DOHH2 (cell line): Measurements from ENCODE around the gene LTA.
A peak's percentile ranks its signal among the peaks of the same experiment; 100 is the strongest.

Source experiments
- H3F3A ChIP-seq: fragments of 200-600 bp; sonication (generic), shearing (Covaris generic); 2 replicates; pipeline ENCODE4 v1.6.0; 2016; ENCODE audit warnings: antibody characterized with exemption, mild to moderate bottlenecking; ENCODE audit not compliant: control insufficient read depth, insufficient read depth
- H3K27ac ChIP-seq: fragments of 200-600 bp; sonication (generic); 2 replicates; pipeline ENCODE4 v1.5.1; 2014; ENCODE audit warnings: low read depth, mild to moderate bottlenecking, low read length, moderate library complexity
- H3K27me3 ChIP-seq: fragments of 200-600 bp; sonication (generic); 2 replicates; pipeline ENCODE4 v1.6.1; 2014; ENCODE audit warnings: mild to moderate bottlenecking, low read length, mixed read lengths; ENCODE audit not compliant: control insufficient read depth
- H3K36me3 ChIP-seq: fragments of 200-600 bp; sonication (generic); 2 replicates; pipeline ENCODE4 v1.6.1; 2014; ENCODE audit warnings: mild to moderate bottlenecking, low read length, moderate library complexity, mixed read lengths; ENCODE audit not compliant: control insufficient read depth
- H3K4me1 ChIP-seq: fragments of 200-600 bp; sonication (generic); 2 replicates; pipeline ENCODE4 v1.6.1; 2014; ENCODE audit warnings: mild to moderate bottlenecking, low read length, mixed read lengths; ENCODE audit not compliant: control insufficient read depth
- H3K4me2 ChIP-seq: fragments of 200-600 bp; sonication (generic); 2 replicates; pipeline ENCODE4 v1.6.0; 2014; ENCODE audit warnings: mild to moderate bottlenecking, low read length, moderate library complexity
- H3K4me3 ChIP-seq: fragments of 200-600 bp; sonication (generic); 2 replicates; pipeline ENCODE4 v1.5.1; 2014; ENCODE audit warnings: mild to moderate bottlenecking, low read length, mixed read lengths
- H3K79me2 ChIP-seq: fragments of 200-600 bp; sonication (generic); 2 replicates; pipeline ENCODE4 v1.6.1; 2014; ENCODE audit warnings: mild to moderate bottlenecking, low read length, mixed read lengths; ENCODE audit not compliant: control insufficient read depth
- H3K9me2 ChIP-seq: fragments of 200-600 bp; sonication (generic); replicated peaks from 2 replicates; pipeline ENCODE4 v1.6.1; 2014; ENCODE audit warnings: mild to moderate bottlenecking, low read length, mixed read lengths; ENCODE audit not compliant: control insufficient read depth
- H3K9me3 ChIP-seq: fragments of 200-600 bp; sonication (generic); 2 replicates; pipeline ENCODE4 v1.6.1; 2014; ENCODE audit warnings: antibody characterized with exemption, low read length, mixed read lengths; ENCODE audit not compliant: control insufficient read depth, insufficient read depth
- H4K20me1 ChIP-seq: fragments of 200-600 bp; sonication (generic); 2 replicates; pipeline ENCODE4 v1.6.0; 2014; ENCODE audit warnings: low read depth, mild to moderate bottlenecking, antibody characterized with exemption, low read length, moderate library complexity; ENCODE audit not compliant: control insufficient read depth, insufficient read depth
- EZH2phosphoT487 ChIP-seq: fragments of 200-600 bp; sonication (generic); IDR thresholded peaks from 2 replicates; pipeline ENCODE4 v1.6.1; 2017; ENCODE audit warnings: borderline replicate concordance, mild to moderate bottlenecking, antibody characterized with exemption, low read length, moderate library complexity, mixed read lengths
- TF ChIP-seq, protein P1 (sequence below): fragments of 200-600 bp; sonication (generic); IDR thresholded peaks from one replicate; pipeline ENCODE4 v1.5.1; 2014; ENCODE audit warnings: antibody characterized with exemption, mild to moderate bottlenecking, low read depth, low read length; ENCODE audit not compliant: poor library complexity, severe bottlenecking

Gene LTA

DNA sequence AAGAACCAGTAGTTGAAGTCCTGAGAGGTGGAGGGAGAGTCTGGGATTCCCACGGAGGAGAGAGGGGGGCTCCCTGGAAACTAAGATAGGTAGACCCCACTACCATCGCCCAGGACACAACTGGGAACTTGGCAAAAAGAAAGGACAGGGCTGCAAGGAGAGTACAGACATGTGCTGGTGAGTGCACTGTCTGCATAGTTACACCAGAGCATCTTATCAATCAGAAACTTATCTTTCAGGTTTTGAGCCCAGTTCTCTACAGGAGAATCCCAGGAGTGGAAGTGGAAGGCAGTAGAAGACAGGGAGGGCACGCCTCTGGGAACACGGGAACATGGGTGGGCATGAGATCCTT is 12.5 kb upstream of the LTA start:
- TF ChIP-seq, protein P1, sequence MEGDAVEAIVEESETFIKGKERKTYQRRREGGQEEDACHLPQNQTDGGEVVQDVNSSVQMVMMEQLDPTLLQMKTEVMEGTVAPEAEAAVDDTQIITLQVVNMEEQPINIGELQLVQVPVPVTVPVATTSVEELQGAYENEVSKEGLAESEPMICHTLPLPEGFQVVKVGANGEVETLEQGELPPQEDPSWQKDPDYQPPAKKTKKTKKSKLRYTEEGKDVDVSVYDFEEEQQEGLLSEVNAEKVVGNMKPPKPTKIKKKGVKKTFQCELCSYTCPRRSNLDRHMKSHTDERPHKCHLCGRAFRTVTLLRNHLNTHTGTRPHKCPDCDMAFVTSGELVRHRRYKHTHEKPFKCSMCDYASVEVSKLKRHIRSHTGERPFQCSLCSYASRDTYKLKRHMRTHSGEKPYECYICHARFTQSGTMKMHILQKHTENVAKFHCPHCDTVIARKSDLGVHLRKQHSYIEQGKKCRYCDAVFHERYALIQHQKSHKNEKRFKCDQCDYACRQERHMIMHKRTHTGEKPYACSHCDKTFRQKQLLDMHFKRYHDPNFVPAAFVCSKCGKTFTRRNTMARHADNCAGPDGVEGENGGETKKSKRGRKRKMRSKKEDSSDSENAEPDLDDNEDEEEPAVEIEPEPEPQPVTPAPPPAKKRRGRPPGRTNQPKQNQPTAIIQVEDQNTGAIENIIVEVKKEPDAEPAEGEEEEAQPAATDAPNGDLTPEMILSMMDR = no peak
- no peak for TF ChIP-seq EZH2phosphoT487
- Histone ChIP-seq H3K27ac (peak overlapping the region; percentile 85), H3K9me3 (no peaks in the 10 kb centered on the region), H3K79me2 (no peaks in the 10 kb centered on the region), H3K4me3 (peak overlapping the region; percentile 64), H3K4me1 (peaks cover 75% of the 10 kb centered on the region), H3F3A (peaks cover 16% of the 10 kb centered on the region), H3K9me2 (no peaks in the 10 kb centered on the region), H3K4me2 (peak overlapping the region; percentile 79), H4K20me1 (no peaks in the 10 kb centered on the region), H3K36me3 (peaks cover 30% of the 10 kb centered on the region), H3K27me3 (peaks cover 8% of the 10 kb centered on the region)

DNA sequence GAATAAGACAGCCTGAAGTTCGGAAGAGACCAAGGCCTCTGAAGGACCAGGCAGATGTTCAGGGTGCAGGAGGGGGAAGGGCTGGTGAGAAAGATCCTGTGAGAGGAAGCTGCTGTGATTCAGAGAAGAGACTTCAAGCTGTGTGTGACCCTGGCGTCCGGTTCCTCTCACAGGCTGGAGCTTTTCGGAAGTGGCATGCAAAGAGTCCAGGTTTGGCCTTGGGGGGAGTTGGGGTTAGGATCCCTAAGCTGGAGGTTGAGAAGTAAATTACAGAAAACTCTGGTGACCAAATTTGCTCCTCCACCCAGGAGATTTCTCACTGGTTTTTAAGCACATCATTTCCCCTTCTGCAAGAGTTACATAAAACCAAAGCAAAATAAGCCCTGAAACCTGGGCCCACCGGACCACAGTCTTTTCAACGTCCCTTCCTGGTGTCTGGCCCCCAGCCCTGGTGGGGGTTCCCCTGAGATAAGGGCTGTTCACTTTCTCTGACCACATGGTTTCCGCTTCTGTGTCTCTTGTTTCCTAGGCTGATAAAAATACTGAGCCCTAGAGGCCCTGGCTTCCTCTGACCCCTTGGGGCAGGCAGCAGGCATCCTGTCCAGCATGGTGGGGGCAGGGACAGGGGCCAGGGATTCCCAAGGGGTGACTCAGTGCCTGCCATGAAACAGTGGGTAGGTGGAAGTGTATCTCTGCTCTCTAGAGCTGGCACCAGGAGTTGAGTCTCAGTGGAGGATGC is 12.0 kb upstream of the LTA start:
- no peaks in the 10 kb centered on the region for H4K20me1 ChIP-seq
- H3K4me2 ChIP-seq = peak overlapping the region; percentile 79
- H3K27ac ChIP-seq = peak overlapping the region; percentile 85
- H3K4me1 ChIP-seq = peaks cover 75% of the 10 kb centered on the region
- no peak for TF ChIP-seq EZH2phosphoT487
- TF ChIP-seq, protein P1 = no peak
- H3K36me3 ChIP-seq = peaks cover 27% of the 10 kb centered on the region
- no peaks in the 10 kb centered on the region for H3K9me3 ChIP-seq
- H3K27me3 ChIP-seq = peaks cover 11% of the 10 kb centered on the region
- no peaks in the 10 kb centered on the region for H3K9me2 ChIP-seq
- H3F3A ChIP-seq = peaks cover 11% of the 10 kb centered on the region
- H3K4me3 ChIP-seq = peak overlapping the region; percentile 64
- H3K79me2 ChIP-seq = no peaks in the 10 kb centered on the region

DNA sequence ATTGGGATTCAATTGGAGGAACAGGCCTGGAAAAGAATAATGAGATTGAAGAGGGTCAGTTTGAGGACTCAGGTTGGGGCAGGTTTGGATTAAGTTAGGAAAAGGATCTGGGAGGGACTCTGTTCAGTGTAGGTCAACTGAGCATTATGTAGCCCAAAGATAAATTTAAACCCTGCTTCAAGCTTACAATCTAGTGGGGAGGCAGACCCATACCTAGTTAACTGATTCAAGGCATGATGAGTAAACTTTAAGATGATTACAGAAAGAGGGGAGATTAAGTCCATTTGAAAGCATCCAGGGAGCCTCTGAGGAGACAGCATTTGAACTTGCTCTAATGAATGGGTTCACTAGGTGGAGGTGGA is 11.4 kb upstream of the LTA start:
- H3K4me1 ChIP-seq = peaks cover 75% of the 10 kb centered on the region
- H3K4me3 ChIP-seq = peak overlapping the region; percentile 64
- H3K27me3 ChIP-seq = peaks cover 15% of the 10 kb centered on the region
- H3F3A ChIP-seq = peaks cover 11% of the 10 kb centered on the region
- peaks cover 27% of the 10 kb centered on the region for H3K36me3 ChIP-seq
- H3K4me2 ChIP-seq = peak overlapping the region; percentile 79
- no peaks in the 10 kb centered on the region for H3K9me3 ChIP-seq
- TF ChIP-seq, protein P1 = no peak
- no peak for TF ChIP-seq EZH2phosphoT487
- peak overlapping the region; percentile 85 for H3K27ac ChIP-seq
- H4K20me1 ChIP-seq = no peaks in the 10 kb centered on the region
- H3K79me2 ChIP-seq = no peaks in the 10 kb centered on the region
- H3K9me2 ChIP-seq = no peaks in the 10 kb centered on the region
